Mucosa of descending colon (tissue), 3 donors: ENCODE data around the gene TMEM51. TPM values are rescaled to one million over a fixed set of nuclear protein-coding genes. Genes with fewer than 3 reads are reported as not detected.

Experiments
- ATAC-seq: fragments of 200-7000 bp; cut with Tn5 transposase; one replicate; pipeline ENCODE4 v1.9.1; 2020; ENCODE audit warnings: mild to moderate bottlenecking, moderate library complexity
- DNase-seq, 3 donors: peaks; one replicate each; pipeline ENCODE4 v3.0.0-alpha.2; 2020
- H3K36me3 ChIP-seq: fragments of 200-600 bp; one replicate; pipeline ENCODE4 v1.8.0; 2021; ENCODE audit warnings: low read depth, mild to moderate bottlenecking
- H3K4me1 ChIP-seq: fragments of 200-600 bp; one replicate; pipeline ENCODE4 v1.8.0; 2021; ENCODE audit warnings: low read depth, mild to moderate bottlenecking
- H3K4me3 ChIP-seq: fragments of 200-600 bp; one replicate; pipeline ENCODE4 v1.8.0; 2021; ENCODE audit warnings: mild to moderate bottlenecking
- H3K9me3 ChIP-seq: fragments of 200-600 bp; one replicate; pipeline ENCODE4 v1.8.0; 2021; ENCODE audit warnings: mild to moderate bottlenecking
- CTCF ChIP-seq: fragments of 200-600 bp; IDR thresholded peaks from one replicate; pipeline ENCODE4 v1.8.0; 2022; ENCODE audit warnings: antibody characterized with exemption, mild to moderate bottlenecking
- intact Hi-C, 2 donors: fragments of 100-400 bp; cut with DNase I in 1 of 2; cut with micrococcal nuclease in 1 of 2; formaldehyde crosslinking; loops; one replicate each; pipeline versions ENCODE4 v1.11.0 to v1.11.1; 2022; cut with DNase I, micrococcal nuclease
- total RNA-seq, 3 donors: library from RNA; stranded (reverse); fragmentation: NEBNext Ultra II Directional in 2 of 3; extraction: Animal tissue kit (Norgen Biotek cat#: 25700) in 2 of 3; gene quantifications; one replicate each; pipeline versions ENCODE4 v1.2.1 to v1.2.4, GENCODE V29; 2021 to 2023
- donor health status: DM: no; HTN: no; CAD: no; lungs with moderate emphysema.
- donor health status: DM: no; HTN: no; CAD: no.
- donor health status: DM: no; HTN: yes; CAD: no.

TMEM51 gene
- total RNA-seq, 3 donors from 2014 or later, result 19.1 to 31.8 (median 26.6) TPM

- H3K36me3 ChIP-seq, result no peaks in the 10 kb centered on the region
- no peak for DNase-seq
- no peak for TF ChIP-seq CTCF
- no peaks in the 10 kb centered on the region for H3K9me3 ChIP-seq
- peaks cover 21% of the 10 kb centered on the region for H3K4me1 ChIP-seq
- no peak for ATAC-seq
- H3K4me3 ChIP-seq, result no peak overlapping the region
- intact Hi-C loops, result loop anchor here in 1 of 2 donors (10.0 kb wide), 1 partner anchor 60 kb away; no protein-coding TSS in a partner anchor
Measured at GRCh38 chr1:15155191-15155590, 1.6 kb downstream of the TMEM51 start.

- Histone ChIP-seq H3K36me3 (no peaks in the 10 kb centered on the region), H3K9me3 (no peaks in the 10 kb centered on the region), H3K4me3 (no peak overlapping the region), H3K4me1 (peaks cover 21% of the 10 kb centered on the region)
- DNase-seq (no peak), ATAC-seq (no peak)
- TF ChIP-seq CTCF, result no peak
- intact Hi-C loops, result loop anchor here in 1 of 2 donors (10.0 kb wide), 1 partner anchor 59 kb away; no protein-coding TSS in a partner anchor
Measured at GRCh38 chr1:15155888-15156741, 2.6 kb downstream of the TMEM51 start.

- ATAC-seq (no peak), DNase-seq (no peak)
- intact Hi-C loops, result loop anchor here in 1 of 2 donors (10.0 kb wide), 1 partner anchor 58 kb away; no protein-coding TSS in a partner anchor
- no peak for TF ChIP-seq CTCF
- Histone ChIP-seq H3K4me3 (no peak overlapping the region), H3K36me3 (no peaks in the 10 kb centered on the region), H3K9me3 (no peaks in the 10 kb centered on the region), H3K4me1 (peaks cover 18% of the 10 kb centered on the region)
Measured at GRCh38 chr1:15156807-15157380, 3.3 kb downstream of the TMEM51 start.

GRCh38 chr1:15157524-15158399 is 4.2 kb downstream of the TMEM51 start:
- Histone ChIP-seq H3K36me3 (no peaks in the 10 kb centered on the region), H3K4me3 (no peak overlapping the region), H3K9me3 (no peaks in the 10 kb centered on the region), H3K4me1 (peaks cover 15% of the 10 kb centered on the region)
- ATAC-seq (no peak), DNase-seq (no peak)
- TF ChIP-seq CTCF, result no peak
- intact Hi-C loops, result loop anchor here in 1 of 2 donors (10.0 kb wide), 1 partner anchor 57 kb away; no protein-coding TSS in a partner anchor

- Histone ChIP-seq H3K4me1 (peaks cover 15% of the 10 kb centered on the region), H3K36me3 (no peaks in the 10 kb centered on the region), H3K4me3 (no peak overlapping the region), H3K9me3 (no peaks in the 10 kb centered on the region)
- ATAC-seq (no peak), DNase-seq (no peak)
- intact Hi-C loops, result loop anchor here in 1 of 2 donors (10.0 kb wide), 1 partner anchor 56 kb away; no protein-coding TSS in a partner anchor
- TF ChIP-seq CTCF, result no peak
Measured at GRCh38 chr1:15158506-15159165, 5.1 kb downstream of the TMEM51 start.
